K562 (cell line): ENCODE measurements around the gene TMEM150A.

Experiments used
- BRF1 ChIP-seq: IDR thresholded peaks from 3 replicates; pipeline ENCODE4 v1.6.1; 2011; ENCODE audit warnings: borderline replicate concordance, mild to moderate bottlenecking; ENCODE audit not compliant: insufficient read length; ENCODE audit errors: extremely low read depth
- CTCF ChIP-seq, 3 experiments: IDR thresholded peaks in 2 of 3; conservative IDR thresholded peaks in 1 of 3; 2 replicates each; pipeline ENCODE4 v1.5.1; 2011 to 2012; ENCODE audit warnings: low read length in 3 of 3, mild to moderate bottlenecking in 3 of 3, control low read depth in 2 of 3, improper control_type of control experiment in 1 of 3, inconsistent platforms in 1 of 3, low read depth in 1 of 3, mixed read lengths in 1 of 3, moderate library complexity in 1 of 3; ENCODE audit not compliant: insufficient read depth in 2 of 3
- E2F4 ChIP-seq: sonication (generic); formaldehyde crosslinking; IDR thresholded peaks from 2 replicates; pipeline ENCODE4 v1.8.0; 2022; ENCODE audit warnings: mild to moderate bottlenecking, low read depth, missing genetic modification reagents
- FOXJ3 ChIP-seq: sonication (generic); formaldehyde crosslinking; IDR thresholded peaks from 2 replicates; pipeline ENCODE4 v1.4.0; 2020; ENCODE audit warnings: mild to moderate bottlenecking, missing genetic modification reagents
- GABPA ChIP-seq: fragments of 200-800 bp; sonication (Bioruptor generic); conservative IDR thresholded peaks from 2 replicates; pipeline ENCODE4 v1.6.1; 2016; ENCODE audit warnings: low read depth, missing genetic modification characterization, missing compliant biosample characterization
- NKRF ChIP-seq: fragments of 450-650 bp; IDR thresholded peaks from 2 replicates; pipeline ENCODE4 v1.6.1; 2016; ENCODE audit warnings: borderline replicate concordance
- PKNOX1 ChIP-seq: fragments of 450-650 bp; IDR thresholded peaks from 2 replicates; pipeline ENCODE4 v1.6.1; 2016
- RAD21 ChIP-seq, 2 experiments: fragments of 250-450 bp in 1 of 2; fragments of 450-650 bp in 1 of 2; sonication (Bioruptor Pico) in 1 of 2; formaldehyde crosslinking in 1 of 2; IDR thresholded peaks in 1 of 2; conservative IDR thresholded peaks in 1 of 2; 2 replicates each; pipeline versions ENCODE4 v1.4.0 to v1.8.0; 2020 to 2022; ENCODE audit warnings: mild to moderate bottlenecking in 2 of 2, moderate library complexity in 1 of 2
- SPI1 ChIP-seq: IDR thresholded peaks from 2 replicates; pipeline ENCODE4 v1.6.1; 2011; ENCODE audit warnings: low read depth, low read length, control low read depth, borderline replicate concordance
- ZBTB43 ChIP-seq: sonication (generic); formaldehyde crosslinking; IDR thresholded peaks from 2 replicates; pipeline ENCODE4 v1.8.0; 2023; ENCODE audit warnings: mild to moderate bottlenecking, missing genetic modification reagents
- ZFP30 ChIP-seq: fragments of 250-450 bp; sonication (Bioruptor Pico); IDR thresholded peaks from 2 replicates; pipeline ENCODE4 v1.8.0; 2022; ENCODE audit warnings: moderate library complexity, mild to moderate bottlenecking, inconsistent platforms, borderline replicate concordance
- ZNF830 ChIP-seq: fragments of 250-450 bp; sonication (Bioruptor Pico); IDR thresholded peaks from 2 replicates; pipeline ENCODE4 v1.5.0; 2021; ENCODE audit warnings: mild to moderate bottlenecking
- TF ChIP-seq, protein P1 (sequence below): sonication (generic); formaldehyde crosslinking; IDR thresholded peaks from 2 replicates; pipeline ENCODE4 v1.9.0; 2022; ENCODE audit warnings: mild to moderate bottlenecking, missing genetic modification reagents

GRCh38 chr2:85621338-85621737, 18.8 kb upstream of the TMEM150A start:
- no peak for TF ChIP-seq GABPA (tag)
- TF ChIP-seq FOXJ3 (CRISPR knock-in tag), result no peak
- TF ChIP-seq ZBTB43 (CRISPR knock-in tag), result no peak
- TF ChIP-seq, protein P1, sequence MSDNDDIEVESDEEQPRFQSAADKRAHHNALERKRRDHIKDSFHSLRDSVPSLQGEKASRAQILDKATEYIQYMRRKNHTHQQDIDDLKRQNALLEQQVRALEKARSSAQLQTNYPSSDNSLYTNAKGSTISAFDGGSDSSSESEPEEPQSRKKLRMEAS (CRISPR knock-in tag), result no peak
- TF ChIP-seq CTCF (IDR thresholded peaks at IDR 0.05 in 2 of 3, conservative IDR thresholded peaks at IDR 0.05 in 1 of 3; ENCODE audit: insufficient read depth in 2 of 3, low read depth in 1 of 3, low read length in 3 of 3), result no peak
- TF ChIP-seq NKRF, result no peak
- TF ChIP-seq ZFP30 (CRISPR knock-in tag), result no peak
- TF ChIP-seq ZNF830, result no peak
- no peak for TF ChIP-seq E2F4 (CRISPR knock-in tag)
- no peak for TF ChIP-seq SPI1
- TF ChIP-seq RAD21 (CRISPR knock-in tag; conservative IDR thresholded peaks at IDR 0.05 in 1 of 2, IDR thresholded peaks at IDR 0.05 in 1 of 2), result no peak
- TF ChIP-seq PKNOX1, result no peak
- no peak for TF ChIP-seq BRF1
